SK-N-SH (cell line): ENCODE results near the gene PCLO.

ENCODE experiments used
- EP300 ChIP-seq, 2 experiments: IDR thresholded peaks; 2 replicates each; pipeline versions ENCODE4 v1.4.0 to v1.6.1; 2012; ENCODE audit warnings: borderline replicate concordance in 1 of 2, low read depth in 1 of 2, low read length in 1 of 2
- EZH2phosphoT487 ChIP-seq: fragments of 200-600 bp; sonication (generic); IDR thresholded peaks from 2 replicates; pipeline ENCODE4 v1.6.1; 2017; ENCODE audit warnings: low read depth, mixed run types, mild to moderate bottlenecking, antibody characterized with exemption, moderate library complexity, borderline replicate concordance
- FOSL2 ChIP-seq: IDR thresholded peaks from 2 replicates; pipeline ENCODE4 v1.4.0; 2012; ENCODE audit warnings: low read depth, mild to moderate bottlenecking, moderate library complexity, borderline replicate concordance
- FOXM1 ChIP-seq: IDR thresholded peaks from 2 replicates; pipeline ENCODE4 v1.4.0; 2012; ENCODE audit warnings: low read depth, mild to moderate bottlenecking
- JUND ChIP-seq: IDR thresholded peaks from 2 replicates; pipeline ENCODE4 v1.4.0; 2012
- MEF2A ChIP-seq: IDR thresholded peaks from 2 replicates; pipeline ENCODE4 v1.4.0; 2012; ENCODE audit warnings: low read depth, borderline replicate concordance
- NFIC ChIP-seq: IDR thresholded peaks from 2 replicates; pipeline ENCODE4 v1.4.0; 2012; ENCODE audit warnings: borderline replicate concordance
- NRF1 ChIP-seq: IDR thresholded peaks from 2 replicates; pipeline ENCODE4 v1.6.1; 2012; ENCODE audit warnings: low read depth, mild to moderate bottlenecking, low read length
- TF ChIP-seq, protein P1 (sequence below): fragments of 200-600 bp; sonication (generic); IDR thresholded peaks from 2 replicates; pipeline ENCODE4 v1.6.1; 2017; ENCODE audit warnings: antibody characterized with exemption, mild to moderate bottlenecking, moderate library complexity

DNA sequence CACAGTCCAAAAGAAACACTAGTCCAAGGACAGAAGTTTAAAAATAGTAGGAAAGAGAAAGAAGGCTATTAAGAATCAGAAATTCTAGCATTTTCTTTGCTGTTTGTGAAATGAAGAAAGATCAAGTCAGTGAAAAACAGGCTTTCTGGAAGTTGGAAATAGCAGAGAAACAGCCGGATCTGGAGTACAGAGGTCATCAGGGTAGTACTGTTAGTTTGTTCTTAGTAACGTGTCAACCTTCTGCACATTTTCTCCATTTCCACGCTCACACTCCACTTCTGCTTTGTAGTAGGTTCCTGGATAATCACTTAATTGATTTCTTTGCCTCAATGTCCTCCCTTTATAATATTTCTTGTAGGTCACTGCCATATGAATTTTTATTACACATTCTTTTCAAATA lies 322.6 kb downstream of the PCLO start:
- TF ChIP-seq JUND: no peak
- no peak for TF ChIP-seq FOXM1
- no peak for TF ChIP-seq NFIC
- no peak for TF ChIP-seq NRF1
- no peak for TF ChIP-seq EP300 (IDR thresholded peaks at IDR 0.05; ENCODE audit: borderline replicate concordance in 1 of 2, low read depth in 1 of 2, low read length in 1 of 2)
- no peak for TF ChIP-seq FOSL2
- no peak for TF ChIP-seq EZH2phosphoT487
- TF ChIP-seq, protein P1, sequence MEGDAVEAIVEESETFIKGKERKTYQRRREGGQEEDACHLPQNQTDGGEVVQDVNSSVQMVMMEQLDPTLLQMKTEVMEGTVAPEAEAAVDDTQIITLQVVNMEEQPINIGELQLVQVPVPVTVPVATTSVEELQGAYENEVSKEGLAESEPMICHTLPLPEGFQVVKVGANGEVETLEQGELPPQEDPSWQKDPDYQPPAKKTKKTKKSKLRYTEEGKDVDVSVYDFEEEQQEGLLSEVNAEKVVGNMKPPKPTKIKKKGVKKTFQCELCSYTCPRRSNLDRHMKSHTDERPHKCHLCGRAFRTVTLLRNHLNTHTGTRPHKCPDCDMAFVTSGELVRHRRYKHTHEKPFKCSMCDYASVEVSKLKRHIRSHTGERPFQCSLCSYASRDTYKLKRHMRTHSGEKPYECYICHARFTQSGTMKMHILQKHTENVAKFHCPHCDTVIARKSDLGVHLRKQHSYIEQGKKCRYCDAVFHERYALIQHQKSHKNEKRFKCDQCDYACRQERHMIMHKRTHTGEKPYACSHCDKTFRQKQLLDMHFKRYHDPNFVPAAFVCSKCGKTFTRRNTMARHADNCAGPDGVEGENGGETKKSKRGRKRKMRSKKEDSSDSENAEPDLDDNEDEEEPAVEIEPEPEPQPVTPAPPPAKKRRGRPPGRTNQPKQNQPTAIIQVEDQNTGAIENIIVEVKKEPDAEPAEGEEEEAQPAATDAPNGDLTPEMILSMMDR: no peak
- TF ChIP-seq MEF2A: no peak
